K562 (cell line): Measurements from ENCODE around the gene CCT4. TPM values are rescaled to one million over a fixed set of nuclear protein-coding genes. Genes with fewer than 3 reads are reported as not detected.

Source experiments
- CREB1 ChIP-seq, 2 experiments: sonication (generic) in 1 of 2; formaldehyde crosslinking in 1 of 2; IDR thresholded peaks; 2 replicates each; pipeline versions ENCODE4 v1.6.1 to v1.8.0; 2012 to 2022; ENCODE audit warnings: inconsistent platforms in 1 of 2, mild to moderate bottlenecking in 1 of 2, missing genetic modification reagents in 1 of 2, moderate library complexity in 1 of 2
- GATAD2B ChIP-seq: fragments of 450-650 bp; IDR thresholded peaks from 2 replicates; pipeline ENCODE4 v1.6.1; 2017; ENCODE audit warnings: mild to moderate bottlenecking, borderline replicate concordance
- HDAC1 ChIP-seq, 2 experiments: fragments of 450-650 bp; IDR thresholded peaks; 2 replicates each; pipeline ENCODE4 v1.6.1; 2016 to 2017; ENCODE audit warnings: inconsistent platforms in 1 of 2, mild to moderate bottlenecking in 1 of 2, moderate library complexity in 1 of 2
- HMBOX1 ChIP-seq: sonication (generic); IDR thresholded peaks from 2 replicates; pipeline ENCODE4 v1.6.1; 2016
- MGA ChIP-seq: fragments of 450-650 bp; IDR thresholded peaks from 2 replicates; pipeline ENCODE4 v1.6.1; 2016; ENCODE audit warnings: mild to moderate bottlenecking, moderate library complexity
- NCOA2 ChIP-seq, 2 experiments: fragments of 450-650 bp; IDR thresholded peaks; 2 replicates each; pipeline ENCODE4 v1.6.1; 2018; ENCODE audit warnings: mild to moderate bottlenecking in 2 of 2, moderate library complexity in 1 of 2; ENCODE audit not compliant: partially characterized antibody in 2 of 2
- SIN3A ChIP-seq, 2 experiments: fragments of 150-350 bp in 1 of 2; IDR thresholded peaks; 2 replicates each; pipeline ENCODE4 v1.6.1; 2011 to 2016; ENCODE audit warnings: borderline replicate concordance in 2 of 2, low read depth in 2 of 2, low read length in 2 of 2, mild to moderate bottlenecking in 2 of 2, moderate library complexity in 2 of 2; ENCODE audit not compliant: control insufficient read depth in 1 of 2
- SMC3 ChIP-seq: conservative IDR thresholded peaks from 2 replicates; pipeline ENCODE4 v1.6.1; 2011; ENCODE audit warnings: low read depth, low read length, improper control_type of control experiment; ENCODE audit not compliant: insufficient read depth
- SNIP1 ChIP-seq: fragments of 450-650 bp; IDR thresholded peaks from 2 replicates; pipeline ENCODE4 v1.7.1; 2017; ENCODE audit warnings: low read depth, mild to moderate bottlenecking
- TEAD1 ChIP-seq, 2 experiments: fragments of 450-650 bp in 1 of 2; sonication (generic) in 1 of 2; formaldehyde crosslinking; IDR thresholded peaks; 2 replicates each; pipeline versions ENCODE4 v1.4.0 to v1.8.0; 2020 to 2022; ENCODE audit warnings: mild to moderate bottlenecking in 2 of 2, missing genetic modification reagents in 1 of 2
- TFAP4 ChIP-seq: sonication (generic); formaldehyde crosslinking; IDR thresholded peaks from 2 replicates; pipeline ENCODE4 v1.8.0; 2022; ENCODE audit warnings: missing genetic modification reagents, mild to moderate bottlenecking, moderate library complexity, borderline replicate concordance
- ZNF316 ChIP-seq: fragments of 450-650 bp; IDR thresholded peaks from 2 replicates; pipeline ENCODE4 v1.6.1; 2016
- ZNF589 ChIP-seq: fragments of 200-800 bp; sonication (Bioruptor generic); IDR thresholded peaks from 2 replicates; pipeline ENCODE4 v1.6.1; 2016; ENCODE audit warnings: low read depth, missing genetic modification characterization, missing compliant biosample characterization
- polyA plus RNA-seq, 8 experiments: library from polyadenylated mRNA; depleted of rRNA in 4 of 8; stranded (reverse) in 5 of 8; unstranded in 3 of 8; fragments of >200 nt; fragmentation: Nextera tagmentation in 2 of 8; fragmentation: Illumina TruSeq in 1 of 8; extraction: Ambion mirVana in 2 of 8; extraction: Trizol in 1 of 8; gene quantifications; 2 replicates each; pipeline versions ENCODE4 v1.2.1 to v1.2.3, GENCODE V29; 2011 to 2014; ENCODE audit warnings: inconsistent platforms in 1 of 8, missing spikeins in 1 of 8
- total RNA-seq, 7 experiments: library from RNA; depleted of rRNA in 6 of 7; stranded (reverse); fragments of >200 nt in 6 of 7; fragmentation: Illumina TruSeq in 2 of 7; extraction: Trizol in 2 of 7; gene quantifications; 2 replicates each; pipeline versions ENCODE4 v1.2.1 to v1.2.3, GENCODE V29; 2011 to 2021; ENCODE audit warnings: low replicate concordance in 1 of 7

CCT4 gene
- total and polyA plus RNA-seq, 9 of the 15 experiments (the other 6 are each of a cell fraction or from before 2014, with no cell fraction given) = 101 to 368 (median 303) TPM

- TF ChIP-seq NCOA2 (IDR thresholded peaks at IDR 0.05; ENCODE audit: partially characterized antibody in 2 of 2) (peak in 1 of 2 experiments; percentile 97), HMBOX1 (no peak), TFAP4 (peak; percentile 81), MGA (no peak), SIN3A (IDR thresholded peaks at IDR 0.05; ENCODE audit: borderline replicate concordance in 2 of 2, control insufficient read depth in 1 of 2, low read depth in 2 of 2, low read length in 2 of 2) (peak; percentile 17 to 81; a peak in 3 of 4 replicates), ZNF316 (peak; percentile 63; the same call in 1 of the 2 replicates), ZNF589 (CRISPR knock-in tag) (peak; percentile 13; the same call in 1 of the 2 replicates), GATAD2B (no peak; the same call in 1 of the 2 replicates), HDAC1 (IDR thresholded peaks at IDR 0.05) (peak in 1 of 2 experiments; percentile 87; a peak in 2 of 4 replicates), CREB1 (IDR thresholded peaks at IDR 0.05) (peak; percentile 98), CREB1 (CRISPR knock-in tag; IDR thresholded peaks at IDR 0.05) (peak; percentile 100), TEAD1 (CRISPR knock-in tag; IDR thresholded peaks at IDR 0.05) (peak in 1 of 2 experiments; percentile 8; a peak in 2 of 4 replicates), SMC3 (no peak), SNIP1 (no peak)
Observed at GRCh38 chr2:61888267-61889055, at the start of gene CCT4 (continued).
